ENCODE results near the gene REXO4. TPM values are rescaled to one million over a fixed set of nuclear protein-coding genes. Genes with fewer than 3 reads are reported as not detected.

REXO4 gene
- total and polyA plus RNA-seq, 7 donors, result 13.2 to 25.9 (median 18.3) TPM

- Histone ChIP-seq H3K27ac (no peak overlapping the region), H3K27me3 (peaks cover 0 to 37% (median 14%) of the 10 kb centered on the region in 3 donors), H3K36me3 (no peaks in the 10 kb centered on the region), H3K9me3 (no peaks in the 10 kb centered on the region), H3K4me3 (no peak overlapping the region), H3K4me1 (no peaks in the 10 kb centered on the region)
- intact Hi-C loops (cut with DNase I), result no loop called here
- DNase-seq, result no peak
- WGBS, 2 donors, result 95 to 98% methylated on average over 12 of the region's 12 CpGs
- no peak for TF ChIP-seq CTCF (IDR thresholded peaks at IDR 0.05)
These were observed 28.7 kb downstream of the REXO4 start for GRCh38 chr9:133389025-133389557.

DNA sequence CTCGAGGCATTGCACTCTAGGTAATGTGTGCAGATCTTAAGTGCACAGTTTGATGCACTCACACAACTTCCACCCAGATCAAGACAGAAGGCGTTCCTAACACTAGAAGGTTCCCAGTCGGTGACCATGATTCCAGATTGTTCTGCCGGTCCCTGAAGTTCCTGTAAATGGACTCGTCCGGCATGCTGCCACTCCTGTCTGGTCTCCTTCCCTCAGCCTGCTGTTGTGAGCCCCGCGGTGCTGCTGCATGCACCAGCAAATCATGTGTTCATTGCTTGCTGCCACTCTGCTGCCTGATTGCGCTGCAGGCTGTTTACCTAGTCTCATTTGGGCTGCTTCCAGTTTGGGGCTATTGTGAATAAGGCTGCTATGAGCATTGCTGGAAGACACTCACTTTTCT, 30.1 kb downstream of the REXO4 start:
- H3K4me1 ChIP-seq, result no peaks in the 10 kb centered on the region
- H3K9me3 ChIP-seq, result no peaks in the 10 kb centered on the region
- DNase-seq, result no peak
- intact Hi-C loops (cut with DNase I), result no loop called here
- H3K27ac ChIP-seq, result no peak overlapping the region
- H3K27me3 ChIP-seq, result peaks cover 0 to 23% (median 8%) of the 10 kb centered on the region in 3 donors
- 81 to 87% methylated on average over 9 of the region's 9 CpGs for WGBS, 2 donors
- no peak for TF ChIP-seq POLR2AphosphoS5 (IDR thresholded peaks at IDR 0.05)
- no peak for TF ChIP-seq POLR2A (IDR thresholded peaks at IDR 0.05)
- no peak for TF ChIP-seq EP300 (IDR thresholded peaks at IDR 0.05)
- no peak for TF ChIP-seq CTCF (IDR thresholded peaks at IDR 0.05)
- H3K4me3 ChIP-seq, result no peak overlapping the region
- H3K36me3 ChIP-seq, result no peaks in the 10 kb centered on the region

- H3K36me3 ChIP-seq, result no peaks in the 10 kb centered on the region
- H3K4me3 ChIP-seq, result no peak overlapping the region
- 88 to 90% methylated on average over 13 of the region's 13 CpGs for WGBS, 2 donors
- no peaks in the 10 kb centered on the region for H3K9me3 ChIP-seq
- TF ChIP-seq POLR2A (IDR thresholded peaks at IDR 0.05), result no peak
- no peak for TF ChIP-seq CTCF (IDR thresholded peaks at IDR 0.05)
- no peak for TF ChIP-seq POLR2AphosphoS5 (IDR thresholded peaks at IDR 0.05)
- TF ChIP-seq EP300 (IDR thresholded peaks at IDR 0.05), result no peak
- H3K27ac ChIP-seq, result no peak overlapping the region
- no peaks in the 10 kb centered on the region for H3K4me1 ChIP-seq
- intact Hi-C loops (cut with DNase I), result no loop called here
- no peak for DNase-seq
- H3K27me3 ChIP-seq, result peaks cover 0 to 17% (median 8%) of the 10 kb centered on the region in 3 donors
These were observed 31.5 kb downstream of the REXO4 start for GRCh38 chr9:133386338-133386737.

GRCh38 chr9:133385452-133385851, 32.4 kb downstream of the REXO4 start:
- WGBS, 2 donors, result 88 to 90% methylated on average over 14 of the region's 14 CpGs
- TF ChIP-seq POLR2A (IDR thresholded peaks at IDR 0.05), result no peak
- TF ChIP-seq CTCF (IDR thresholded peaks at IDR 0.05), result no peak
- TF ChIP-seq POLR2AphosphoS5 (IDR thresholded peaks at IDR 0.05), result no peak
- no peak for TF ChIP-seq EP300 (IDR thresholded peaks at IDR 0.05)
- intact Hi-C loops (cut with DNase I), result no loop called here

GRCh38 chr9:133384736-133385321, 33.0 kb downstream of the REXO4 start:
- Histone ChIP-seq H3K4me3 (no peak overlapping the region), H3K4me1 (no peaks in the 10 kb centered on the region), H3K36me3 (no peaks in the 10 kb centered on the region), H3K27me3 (peaks cover 0 to 8% (median 0%) of the 10 kb centered on the region in 3 donors), H3K27ac (no peak overlapping the region), H3K9me3 (no peaks in the 10 kb centered on the region)
- TF ChIP-seq POLR2AphosphoS5 (IDR thresholded peaks at IDR 0.05) (no peak), CTCF (IDR thresholded peaks at IDR 0.05) (no peak), EP300 (IDR thresholded peaks at IDR 0.05) (no peak), POLR2A (IDR thresholded peaks at IDR 0.05) (no peak)
- intact Hi-C loops (cut with DNase I), result no loop called here
- 86 to 88% methylated on average over 17 of the region's 17 CpGs for WGBS, 2 donors
- DNase-seq, result no peak

More at GRCh38 chr9:133385452-133385851, 32.4 kb downstream of the REXO4 start:
- DNase-seq, result no peak
- peaks cover 0 to 11% (median 2%) of the 10 kb centered on the region in 3 donors for H3K27me3 ChIP-seq
- no peak overlapping the region for H3K4me3 ChIP-seq
- H3K27ac ChIP-seq, result no peak overlapping the region
- H3K9me3 ChIP-seq, result no peaks in the 10 kb centered on the region
- no peaks in the 10 kb centered on the region for H3K36me3 ChIP-seq
- H3K4me1 ChIP-seq, result no peaks in the 10 kb centered on the region

All from sigmoid colon (tissue), 7 donors.